Parathyroid adenoma (tissue), 2 donors: ENCODE results near the gene ALOX5AP.

Experiments used
- H2AFZ ChIP-seq: fragments of 300-600 bp; sonication (generic); one replicate; pipeline ENCODE4 v1.7.0; 2017; ENCODE audit warnings: antibody characterized with exemption, mild to moderate bottlenecking
- H3K27ac ChIP-seq: fragments of 300-600 bp; sonication (generic); one replicate; pipeline ENCODE4 v1.7.0; 2017
- H3K27me3 ChIP-seq: fragments of 300-600 bp; sonication (generic); one replicate; pipeline ENCODE4 v1.7.0; 2017; ENCODE audit warnings: low read length; ENCODE audit not compliant: control insufficient read depth, insufficient read depth
- H3K36me3 ChIP-seq: fragments of 300-600 bp; sonication (generic); one replicate; pipeline ENCODE4 v1.7.0; 2017; ENCODE audit warnings: low read length; ENCODE audit not compliant: control insufficient read depth, insufficient read depth
- H3K4me1 ChIP-seq: fragments of 300-600 bp; sonication (generic); one replicate; pipeline ENCODE4 v1.7.0; 2017; ENCODE audit warnings: control low read depth
- H3K4me2 ChIP-seq: fragments of 300-600 bp; sonication (generic); one replicate; pipeline ENCODE4 v1.7.0; 2017; ENCODE audit warnings: low read length
- H3K4me3 ChIP-seq: fragments of 300-600 bp; sonication (generic); one replicate; pipeline ENCODE4 v1.7.0; 2017; ENCODE audit warnings: low read depth, low read length
- H3K79me2 ChIP-seq: fragments of 300-600 bp; sonication (generic); one replicate; pipeline ENCODE4 v1.7.0; 2017; ENCODE audit warnings: control low read depth
- H3K9ac ChIP-seq: fragments of 300-600 bp; sonication (generic); one replicate; pipeline ENCODE4 v1.7.0; 2017; ENCODE audit warnings: mild to moderate bottlenecking
- H3K9me3 ChIP-seq: fragments of 300-600 bp; sonication (generic); one replicate; pipeline ENCODE4 v1.7.0; 2017; ENCODE audit warnings: low read length; ENCODE audit not compliant: control insufficient read depth
- TF ChIP-seq, protein P1 (sequence below): fragments of 300-600 bp; sonication (generic); IDR thresholded peaks from one replicate; pipeline ENCODE4 v1.7.0; 2017; ENCODE audit warnings: antibody characterized with exemption, mild to moderate bottlenecking
- donor health status: primary hyperparathyroidism.

Gene ALOX5AP

DNA sequence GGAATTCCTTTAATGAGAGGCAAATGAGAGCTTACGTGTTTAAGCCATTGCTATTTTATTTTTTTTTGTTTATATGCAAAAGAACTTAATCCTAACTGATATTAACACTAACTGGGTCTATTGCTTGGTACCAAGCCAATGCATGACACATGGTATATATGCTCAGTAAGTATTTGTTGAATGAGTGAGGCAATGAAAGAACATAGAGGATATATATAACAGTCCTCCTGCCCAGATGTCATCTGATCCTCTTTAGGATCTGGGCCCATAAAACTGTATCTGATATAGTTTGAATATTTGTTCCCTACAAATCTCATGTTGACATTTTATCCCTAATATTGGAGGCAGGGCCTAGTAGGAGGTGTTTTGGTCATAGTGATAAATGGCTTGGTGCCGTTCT is 13.0 kb upstream of the ALOX5AP start:
- no peak overlapping the region for H3K9ac ChIP-seq
- H3K4me1 ChIP-seq: no peaks in the 10 kb centered on the region
- no peaks in the 10 kb centered on the region for H3K79me2 ChIP-seq
- no peak overlapping the region for H3K4me2 ChIP-seq
- no peak overlapping the region for H3K27ac ChIP-seq
- no peaks in the 10 kb centered on the region for H3K36me3 ChIP-seq
- H3K9me3 ChIP-seq: no peaks in the 10 kb centered on the region
- H3K27me3 ChIP-seq: no peaks in the 10 kb centered on the region
- H3K4me3 ChIP-seq: no peak overlapping the region
- H2AFZ ChIP-seq: no peak overlapping the region
- TF ChIP-seq, protein P1, sequence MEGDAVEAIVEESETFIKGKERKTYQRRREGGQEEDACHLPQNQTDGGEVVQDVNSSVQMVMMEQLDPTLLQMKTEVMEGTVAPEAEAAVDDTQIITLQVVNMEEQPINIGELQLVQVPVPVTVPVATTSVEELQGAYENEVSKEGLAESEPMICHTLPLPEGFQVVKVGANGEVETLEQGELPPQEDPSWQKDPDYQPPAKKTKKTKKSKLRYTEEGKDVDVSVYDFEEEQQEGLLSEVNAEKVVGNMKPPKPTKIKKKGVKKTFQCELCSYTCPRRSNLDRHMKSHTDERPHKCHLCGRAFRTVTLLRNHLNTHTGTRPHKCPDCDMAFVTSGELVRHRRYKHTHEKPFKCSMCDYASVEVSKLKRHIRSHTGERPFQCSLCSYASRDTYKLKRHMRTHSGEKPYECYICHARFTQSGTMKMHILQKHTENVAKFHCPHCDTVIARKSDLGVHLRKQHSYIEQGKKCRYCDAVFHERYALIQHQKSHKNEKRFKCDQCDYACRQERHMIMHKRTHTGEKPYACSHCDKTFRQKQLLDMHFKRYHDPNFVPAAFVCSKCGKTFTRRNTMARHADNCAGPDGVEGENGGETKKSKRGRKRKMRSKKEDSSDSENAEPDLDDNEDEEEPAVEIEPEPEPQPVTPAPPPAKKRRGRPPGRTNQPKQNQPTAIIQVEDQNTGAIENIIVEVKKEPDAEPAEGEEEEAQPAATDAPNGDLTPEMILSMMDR: no peak

DNA sequence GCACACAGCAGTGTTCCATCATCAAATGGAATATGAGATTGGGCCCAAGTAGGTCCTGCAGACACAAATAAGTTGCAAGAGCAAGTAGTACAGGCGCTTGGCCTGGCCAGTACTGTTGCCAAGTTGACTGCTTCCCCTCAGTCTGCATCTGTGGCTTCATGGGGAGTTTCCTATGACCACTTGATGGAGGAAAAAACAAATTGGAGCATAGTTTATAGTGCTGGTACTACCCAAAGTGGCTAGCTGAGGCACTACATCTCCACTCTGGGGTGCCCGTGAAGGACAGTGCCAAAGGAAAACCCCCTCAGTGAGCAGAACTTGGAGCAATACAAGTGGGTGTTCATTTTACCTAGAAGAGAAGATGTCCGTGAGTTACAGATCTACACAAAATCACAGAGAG is 10.6 kb upstream of the ALOX5AP start:
- no peaks in the 10 kb centered on the region for H3K4me1 ChIP-seq
- H3K27ac ChIP-seq: no peak overlapping the region
- H3K4me2 ChIP-seq: no peak overlapping the region
- no peaks in the 10 kb centered on the region for H3K36me3 ChIP-seq
- no peak overlapping the region for H2AFZ ChIP-seq
- no peaks in the 10 kb centered on the region for H3K27me3 ChIP-seq
- H3K79me2 ChIP-seq: no peaks in the 10 kb centered on the region
- H3K4me3 ChIP-seq: no peak overlapping the region
- H3K9ac ChIP-seq: no peak overlapping the region
- TF ChIP-seq, protein P1: no peak
- H3K9me3 ChIP-seq: no peaks in the 10 kb centered on the region

DNA sequence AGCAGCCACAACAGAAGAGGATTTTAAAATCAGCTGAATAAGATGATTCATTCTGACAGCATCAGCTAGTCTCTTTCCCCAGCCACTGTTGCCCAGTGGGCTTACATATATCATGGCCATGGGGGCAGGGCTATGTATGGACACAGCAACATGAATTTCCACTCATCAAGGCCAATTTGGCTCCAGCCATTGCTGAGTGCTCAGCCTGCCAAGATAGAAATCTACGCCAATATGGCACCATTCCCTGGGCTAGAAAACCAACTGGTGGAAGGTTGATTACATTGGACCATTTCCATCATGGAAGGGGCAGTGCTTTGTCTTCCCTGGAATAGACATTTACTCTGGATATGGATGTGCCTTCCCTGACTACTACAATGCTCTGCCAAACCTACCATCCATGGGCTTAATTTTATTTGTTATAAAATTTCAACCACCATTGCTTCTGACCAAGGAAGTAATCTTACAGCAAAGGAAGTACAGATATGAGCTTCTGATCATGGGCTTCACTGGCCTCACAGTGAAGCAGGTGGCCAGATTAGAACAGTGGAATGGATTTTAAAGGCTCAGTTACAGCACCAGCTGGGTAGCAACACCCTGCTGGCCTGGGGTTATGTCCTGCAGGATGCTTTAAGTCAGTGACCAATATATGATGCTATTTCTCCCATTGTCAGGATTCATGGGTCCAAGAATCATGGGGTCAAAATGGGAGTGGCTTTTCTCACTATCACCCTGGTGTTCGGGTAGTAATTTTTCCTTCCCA is 9.8 kb upstream of the ALOX5AP start:
- H3K4me3 ChIP-seq: no peak overlapping the region
- H3K27me3 ChIP-seq: no peaks in the 10 kb centered on the region
- TF ChIP-seq, protein P1: no peak
- H3K79me2 ChIP-seq: no peaks in the 10 kb centered on the region
- H3K4me1 ChIP-seq: no peaks in the 10 kb centered on the region
- H3K9me3 ChIP-seq: no peaks in the 10 kb centered on the region
- H2AFZ ChIP-seq: no peak overlapping the region
- no peak overlapping the region for H3K27ac ChIP-seq
- no peak overlapping the region for H3K4me2 ChIP-seq
- no peaks in the 10 kb centered on the region for H3K36me3 ChIP-seq
- H3K9ac ChIP-seq: no peak overlapping the region

DNA sequence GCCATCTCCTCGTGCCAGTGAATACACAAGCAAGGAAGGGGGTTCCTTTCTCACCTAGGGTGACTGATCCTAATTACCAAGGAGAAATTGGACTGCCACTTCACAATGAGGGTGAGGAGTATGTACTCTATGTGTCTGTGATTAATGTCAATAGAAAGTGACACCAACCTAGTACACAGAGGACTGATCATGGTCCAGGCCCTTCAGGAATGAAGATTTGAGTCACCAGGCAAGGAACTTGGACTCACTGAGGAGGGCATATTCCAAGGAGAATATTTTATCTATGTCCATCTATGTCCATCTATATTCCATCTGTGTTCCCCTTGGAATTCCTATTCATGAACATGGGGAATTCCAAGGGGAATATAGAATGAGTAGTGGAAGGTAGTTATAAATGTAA is 9.2 kb upstream of the ALOX5AP start:
- H3K9me3 ChIP-seq: no peaks in the 10 kb centered on the region
- no peak overlapping the region for H3K9ac ChIP-seq
- H3K79me2 ChIP-seq: no peaks in the 10 kb centered on the region
- no peaks in the 10 kb centered on the region for H3K36me3 ChIP-seq
- H3K4me1 ChIP-seq: no peaks in the 10 kb centered on the region
- TF ChIP-seq, protein P1: no peak
- H3K27me3 ChIP-seq: no peaks in the 10 kb centered on the region
- H3K27ac ChIP-seq: no peak overlapping the region
- H3K4me3 ChIP-seq: no peak overlapping the region
- H3K4me2 ChIP-seq: no peak overlapping the region
- H2AFZ ChIP-seq: no peak overlapping the region
